ENCODE data around the gene FNDC10. TPM values are rescaled to one million over a fixed set of nuclear protein-coding genes. Genes with fewer than 3 reads are reported as not detected.

FNDC10 gene
- total and polyA plus RNA-seq, 10 of the 15 experiments (the other 5 are each of a cell fraction or from before 2014, with no cell fraction given), result 0.05 to 1.3 (median 0.25) TPM; not detected in 4

GRCh38 chr1:1621173-1622009, 21.5 kb upstream of the FNDC10 start (continued):
- TF ChIP-seq SKIL (IDR thresholded peaks at IDR 0.05; ENCODE audit: low read depth, poor library complexity, severe bottlenecking) (no peak), BHLHE40 (IDR thresholded peaks at IDR 0.05; ENCODE audit: borderline replicate concordance in 1 of 2, low read depth in 2 of 2, low read length in 1 of 2) (no peak)

GRCh38 chr1:1620433-1621139, 20.7 kb upstream of the FNDC10 start:
- no peaks in the 10 kb centered on the region for H3K9me3 ChIP-seq (replicated peaks; ENCODE audit: control insufficient read depth, insufficient read depth, low read length)
- no TSS peak for BruUV-seq (replicated peaks)
- no peak overlapping the region for H3K4me3 ChIP-seq
- H3K36me3 ChIP-seq (ENCODE audit: control insufficient read depth in 2 of 2, insufficient read depth in 2 of 2, low read length in 1 of 2), result no peaks in the 10 kb centered on the region
- ChIA-PET RAD21 (ENCODE audit: unreplicated experiment) (no interaction called here), CTCF (no interaction called here), SMC1A (ENCODE audit: uncharacterized antibody, unreplicated experiment) (no interaction called here), POLR2A (no interaction called here)
- FAIRE-seq (no peak), DNase-seq (ENCODE audit: low read depth, low spot score) (no peak), ATAC-seq (no peak)
- no peak overlapping the region for H3K9ac ChIP-seq (ENCODE audit: control insufficient read depth, insufficient read depth, low read length)
- no peak overlapping the region for H2AFZ ChIP-seq (ENCODE audit: control insufficient read depth, low read depth, low read length)
- no peaks in the 10 kb centered on the region; a peak in 1 of 4 replicates for H3K27me3 ChIP-seq (replicated peaks in 1 of 2; ENCODE audit: control insufficient read depth in 2 of 2, insufficient read depth in 2 of 2, low read length in 1 of 2)
- in situ Hi-C loops (cut with MboI), result no loop called here
- H3K27ac ChIP-seq (ENCODE audit: control insufficient read depth, insufficient read depth), result no peak overlapping the region
- H3K4me1 ChIP-seq (ENCODE audit: control insufficient read depth, insufficient read depth, low read length), result peaks cover 7% of the 10 kb centered on the region; the same call in 1 of the 2 replicates
- WGBS (ENCODE audit: insufficient coverage, insufficient replicate concordance, low lambda C conversion rate, missing lambda C conversion rate), result 77% methylated on average over 16 of the region's 16 CpGs
- no peak overlapping the region for H3K4me2 ChIP-seq (ENCODE audit: control insufficient read depth, insufficient read depth)
- no peaks in the 10 kb centered on the region for H4K20me1 ChIP-seq (ENCODE audit: control insufficient read depth, insufficient read depth)
- no peaks in the 10 kb centered on the region; the same call in 1 of the 2 replicates for H3K79me2 ChIP-seq (ENCODE audit: control insufficient read depth, insufficient read depth, low read length)
- intact Hi-C loops (cut with micrococcal nuclease; ENCODE audit: unreplicated experiment), result no loop called here
- TF ChIP-seq POLR2AphosphoS2 (IDR thresholded peaks at IDR 0.05; ENCODE audit: low read depth, low read length) (no peak), ZZZ3 (IDR thresholded peaks at IDR 0.05; ENCODE audit: control insufficient read depth, insufficient read length, low read depth) (no peak), PAX8 (IDR thresholded peaks at IDR 0.05) (no peak), NR2C2 (IDR thresholded peaks at IDR 0.05; ENCODE audit: borderline replicate concordance, control insufficient read depth, insufficient read length, low read depth) (no peak), ZNF217 (IDR thresholded peaks at IDR 0.05) (no peak), RELA (IDR thresholded peaks at IDR 0.05; ENCODE audit: borderline replicate concordance, partially characterized antibody) (no peak), HDAC6 (IDR thresholded peaks at IDR 0.05; ENCODE audit: unreplicated experiment) (no peak), ELK1 (IDR thresholded peaks at IDR 0.05; ENCODE audit: low read depth, low read length) (no peak), MLLT1 (IDR thresholded peaks at IDR 0.05) (no peak), EZH2 (IDR thresholded peaks at IDR 0.05; ENCODE audit: borderline replicate concordance, control insufficient read depth, low read depth, low read length) (no peak), CBX5 (IDR thresholded peaks at IDR 0.05; ENCODE audit: low read depth) (no peak), CHD1 (IDR thresholded peaks at IDR 0.05; ENCODE audit: low read depth, low read length) (no peak), BACH1 (IDR thresholded peaks at IDR 0.05; ENCODE audit: borderline replicate concordance) (no peak)
